Hepatocyte (in vitro differentiated cells): ENCODE measurements around the gene TCTN1. TPM values are rescaled to one million over a fixed set of nuclear protein-coding genes. Genes with fewer than 3 reads are reported as not detected.

ENCODE experiments used
- DNase-seq: peaks from one replicate; pipeline ENCODE4 v3.0.0-alpha.2; 2016; ENCODE audit warnings: low spot score
- H2AFZ ChIP-seq: fragments of 200-600 bp; sonication (generic); 2 replicates; pipeline ENCODE4 v1.6.0; 2016; ENCODE audit warnings: antibody characterized with exemption, mild to moderate bottlenecking
- H3K27ac ChIP-seq: fragments of 200-600 bp; sonication (generic); 2 replicates; pipeline ENCODE4 v1.5.1; 2016; ENCODE audit warnings: mild to moderate bottlenecking
- H3K27me3 ChIP-seq: fragments of 200-600 bp; sonication (generic); 2 replicates; pipeline ENCODE4 v1.6.1; 2016
- H3K36me3 ChIP-seq: fragments of 200-600 bp; sonication (generic); replicated peaks from 2 replicates; pipeline ENCODE4 v1.5.1; 2016; ENCODE audit warnings: low read depth; ENCODE audit not compliant: insufficient read depth
- H3K4me1 ChIP-seq: fragments of 200-600 bp; sonication (generic); 2 replicates; pipeline ENCODE4 v1.5.1; 2016; ENCODE audit warnings: mild to moderate bottlenecking, moderate library complexity; ENCODE audit not compliant: insufficient read depth
- H3K4me2 ChIP-seq: fragments of 200-600 bp; sonication (generic); 2 replicates; pipeline ENCODE4 v1.6.0; 2016
- H3K4me3 ChIP-seq: fragments of 200-600 bp; sonication (generic); 2 replicates; pipeline ENCODE4 v1.5.1; 2016; ENCODE audit warnings: mild to moderate bottlenecking
- H3K79me2 ChIP-seq: fragments of 200-600 bp; sonication (generic); 2 replicates; pipeline ENCODE4 v1.6.0; 2017; ENCODE audit warnings: mild to moderate bottlenecking
- H3K9me2 ChIP-seq: fragments of 200-600 bp; sonication (generic); replicated peaks from 2 replicates; pipeline ENCODE4 v1.6.0; 2017; ENCODE audit warnings: mild to moderate bottlenecking; ENCODE audit not compliant: insufficient read depth
- H3K9me3 ChIP-seq: fragments of 200-600 bp; sonication (generic); 2 replicates; pipeline ENCODE4 v1.5.1; 2016; ENCODE audit warnings: low read depth, mild to moderate bottlenecking
- H4K20me1 ChIP-seq: fragments of 200-600 bp; sonication (generic); 2 replicates; pipeline ENCODE4 v1.6.0; 2016; ENCODE audit warnings: mild to moderate bottlenecking; ENCODE audit not compliant: insufficient read depth, poor library complexity, severe bottlenecking
- CTCF ChIP-seq: fragments of 200-600 bp; sonication (generic); IDR thresholded peaks from 2 replicates; pipeline ENCODE4 v1.5.1; 2016; ENCODE audit warnings: antibody characterized with exemption, mild to moderate bottlenecking; ENCODE audit not compliant: poor library complexity
- EZH2 ChIP-seq: fragments of 200-600 bp; sonication (generic); IDR thresholded peaks from 2 replicates; pipeline ENCODE4 v1.6.1; 2016; ENCODE audit warnings: antibody characterized with exemption, mild to moderate bottlenecking, borderline replicate concordance
- EZH2phosphoT487 ChIP-seq: fragments of 200-600 bp; sonication (generic); IDR thresholded peaks from one replicate; pipeline ENCODE4 v1.6.1; 2018; ENCODE audit warnings: antibody characterized with exemption, mild to moderate bottlenecking, low read depth, moderate library complexity; ENCODE audit not compliant: unreplicated experiment, severe bottlenecking
- WGBS: methylation state at CpG from one replicate; pipeline ENCODE4 v1.1.6; 2016; ENCODE audit warnings: low lambda C conversion rate; ENCODE audit errors: missing lambda C conversion rate; 5-methylcytosine and 5-hydroxymethylcytosine counted together
- polyA plus RNA-seq: library from polyadenylated mRNA; unstranded; fragments of >200 nt; fragmentation: Nextera tagmentation; extraction: Ambion mirVana; gene quantifications from 2 replicates; pipeline ENCODE4 v1.2.1, GENCODE V29; 2016
- small RNA-seq: library from RNA; depleted of rRNA; stranded (forward); fragments of <200 nt; gene quantifications from one replicate; pipeline ENCODE3, GENCODE V24; 2014
- total RNA-seq: library from RNA; depleted of rRNA; stranded (reverse); fragments of >200 nt; gene quantifications from 2 replicates; pipeline ENCODE4 v1.2.3, GENCODE V29; 2014

Gene TCTN1
- total and polyA plus RNA-seq, 2 experiments from 2014 or later, result 39.0 to 40.6 TPM

- no peaks in the 10 kb centered on the region for H3K9me3 ChIP-seq
- H2AFZ ChIP-seq, result no peak overlapping the region
- no peak overlapping the region for H3K4me2 ChIP-seq
- H3K27me3 ChIP-seq, result no peaks in the 10 kb centered on the region
- H3K4me3 ChIP-seq, result no peak overlapping the region
- H3K9me2 ChIP-seq, result no peaks in the 10 kb centered on the region
- no peak for DNase-seq
- H3K27ac ChIP-seq, result no peak overlapping the region
- 95% methylated on average over 2 of the region's 2 CpGs for WGBS
- H4K20me1 ChIP-seq, result no peaks in the 10 kb centered on the region
- H3K79me2 ChIP-seq, result no peaks in the 10 kb centered on the region
- H3K36me3 ChIP-seq, result no peaks in the 10 kb centered on the region
- TF ChIP-seq EZH2, result no peak
- TF ChIP-seq EZH2phosphoT487, result no peak
- no peak for TF ChIP-seq CTCF
- no peaks in the 10 kb centered on the region for H3K4me1 ChIP-seq
These were observed 83.3 kb downstream of the TCTN1 start for GRCh38 chr12:110697236-110697635.

- Histone ChIP-seq H3K4me2 (no peak overlapping the region), H3K4me1 (no peaks in the 10 kb centered on the region), H3K9me3 (no peaks in the 10 kb centered on the region), H3K9me2 (no peaks in the 10 kb centered on the region), H3K4me3 (no peak overlapping the region), H3K79me2 (no peaks in the 10 kb centered on the region), H3K27me3 (no peaks in the 10 kb centered on the region), H4K20me1 (no peaks in the 10 kb centered on the region), H3K36me3 (no peaks in the 10 kb centered on the region), H3K27ac (peak overlapping the region; percentile 23), H2AFZ (no peak overlapping the region)
- TF ChIP-seq EZH2, result no peak
- TF ChIP-seq CTCF, result peak; percentile 55
- 56% methylated on average over 20 of the region's 20 CpGs for WGBS
- DNase-seq, result peak; percentile 83
These were observed 84.4 kb downstream of the TCTN1 start for GRCh38 chr12:110698171-110698902.

Small RNAs within 50 kb of the gene (small RNA-seq; reads per million reads assigned to genes)
- not detected for gene RN7SL387P

Other genes starting within 250 kb of the TCTN1 start
- gene ANAPC7, start 210.4 kb upstream of the TCTN1 start, total RNA-seq, result 34.8 and 35.7 TPM in 2 replicates
- 22.5 and 28.3 TPM in 2 replicates for gene ANAPC7, start 210.4 kb upstream of the TCTN1 start, polyA plus RNA-seq
- 419 and 585 TPM in 2 replicates for gene ARPC3, start 163.8 kb upstream of the TCTN1 start, total RNA-seq
- gene ARPC3, start 163.8 kb upstream of the TCTN1 start, polyA plus RNA-seq, result 434 and 442 TPM in 2 replicates
- gene GPN3, start 145.9 kb upstream of the TCTN1 start, total RNA-seq, result 21.8 and 23.5 TPM in 2 replicates
- 27.4 TPM in 2 replicates for gene GPN3, start 145.9 kb upstream of the TCTN1 start, polyA plus RNA-seq
- 8.3 and 8.7 TPM in 2 replicates for gene FAM216A, start 145.3 kb upstream of the TCTN1 start, total RNA-seq
- gene FAM216A, start 145.3 kb upstream of the TCTN1 start, polyA plus RNA-seq, result 6.8 and 8.4 TPM in 2 replicates
- gene VPS29, start 112.0 kb upstream of the TCTN1 start, total RNA-seq, result 102 and 110 TPM in 2 replicates
- gene VPS29, start 112.0 kb upstream of the TCTN1 start, polyA plus RNA-seq, result 176 and 177 TPM in 2 replicates
- 0.23 and 0.24 TPM in 2 replicates for gene RAD9B, start 111.8 kb upstream of the TCTN1 start, total RNA-seq
- 0.13 and 0.61 TPM in 2 replicates for gene RAD9B, start 111.8 kb upstream of the TCTN1 start, polyA plus RNA-seq
- 11.8 and 17.1 TPM in 2 replicates for gene PPTC7, start 30.8 kb upstream of the TCTN1 start, total RNA-seq
- 8.1 and 8.6 TPM in 2 replicates for gene PPTC7, start 30.8 kb upstream of the TCTN1 start, polyA plus RNA-seq
- 1.8 and 5.8 TPM in 2 replicates for gene HVCN1, start 75.0 kb downstream of the TCTN1 start, total RNA-seq
- gene HVCN1, start 75.0 kb downstream of the TCTN1 start, polyA plus RNA-seq, result 5.6 and 8.9 TPM in 2 replicates
- gene PPP1CC, start 128.8 kb downstream of the TCTN1 start, total RNA-seq, result 134 and 150 TPM in 2 replicates
- gene PPP1CC, start 128.8 kb downstream of the TCTN1 start, polyA plus RNA-seq, result 43.5 and 47.9 TPM in 2 replicates
- gene CCDC63, start 232.9 kb downstream of the TCTN1 start, total RNA-seq, result not detected in 2 replicates
- gene CCDC63, start 232.9 kb downstream of the TCTN1 start, polyA plus RNA-seq, result not detected in 2 replicates